ENCODE data around the gene USF2. TPM values are rescaled to one million over a fixed set of nuclear protein-coding genes. Genes with fewer than 3 reads are reported as not detected.

USF2 gene
- total and polyA plus RNA-seq, 2 of the 8 experiments (the other 6 are each of a cell fraction or from before 2014, with no cell fraction given) = 74.1 to 109 TPM

GRCh38 chr19:35328851-35329285 is 60.1 kb downstream of the USF2 start, which contains the start of gene CD22:
TSS of gene CD22 (plus strand) at chr19:35329187. CDS start at chr19:35332041, 2,854 bp downstream.
- Histone ChIP-seq H3K36me3 (ENCODE audit: control insufficient read depth in 2 of 4, insufficient read depth in 4 of 4, low read length in 3 of 4) (no peaks in the 10 kb centered on the region), H3K23me2 (ENCODE audit: low read depth, low read length) (no peaks in the 10 kb centered on the region), H3K18ac (ENCODE audit: extremely low read depth, low read length) (no peak within 1 kb of the TSS; the same call in 1 of the 2 replicates), H2BK120ac (replicated peaks; ENCODE audit: low read depth, low read length) (no peak within 1 kb of the TSS), H3K9ac (replicated peaks in 1 of 4; ENCODE audit: extremely low read depth in 1 of 4, low read depth in 3 of 4, low read length in 3 of 4) (no peak within 1 kb of the TSS), H4K91ac (replicated peaks; ENCODE audit: insufficient read length, low read length) (no peak within 1 kb of the TSS), H2BK20ac (ENCODE audit: low read length) (no peak within 1 kb of the TSS), H4K5ac (ENCODE audit: insufficient read length, low read depth, low read length) (no peak within 1 kb of the TSS), H3K9me3 (ENCODE audit: insufficient read depth in 2 of 2, low read depth in 1 of 2, low read length in 1 of 2) (no peaks in the 10 kb centered on the region), H3K4me1 (replicated peaks in 1 of 4; ENCODE audit: control insufficient read depth in 3 of 4, insufficient read depth in 4 of 4, low read length in 3 of 4) (no peaks in the 10 kb centered on the region; a peak in 1 of 7 replicates), H4K8ac (ENCODE audit: extremely low read depth, insufficient read depth, low read length) (no peak within 1 kb of the TSS), H3K4ac (replicated peaks; ENCODE audit: insufficient read length, low read depth, low read length) (no peak within 1 kb of the TSS), H2BK5ac (ENCODE audit: low read depth, low read length) (no peak within 1 kb of the TSS; the same call in 1 of the 2 replicates), H3K4me2 (ENCODE audit: insufficient read depth in 1 of 2, low read depth in 2 of 2, low read length in 2 of 2) (no peak within 1 kb of the TSS), H2BK12ac (ENCODE audit: low read depth, low read length) (no peak within 1 kb of the TSS), H2BK15ac (ENCODE audit: low read length) (no peak within 1 kb of the TSS), H3K27me3 (replicated peaks in 1 of 4; ENCODE audit: control insufficient read depth in 3 of 4, extremely low read depth in 1 of 4, insufficient read depth in 3 of 4, low read length in 3 of 4) (no peaks in the 10 kb centered on the region), H4K20me1 (replicated peaks in 1 of 2; ENCODE audit: control insufficient read depth in 1 of 2, insufficient read depth in 2 of 2, low read length in 2 of 2) (no peaks in the 10 kb centered on the region), H3K56ac (replicated peaks; ENCODE audit: insufficient read length, low read depth, low read length) (no peak within 1 kb of the TSS), H3K4me3 (ENCODE audit: extremely low read depth in 1 of 4, insufficient read depth in 2 of 4, low read depth in 3 of 4, low read length in 4 of 4) (no peak within 1 kb of the TSS), H3K14ac (ENCODE audit: insufficient read length) (no peak within 1 kb of the TSS), H3K79me2 (ENCODE audit: control insufficient read depth in 1 of 2, insufficient read depth in 2 of 2, low read length in 2 of 2) (no peaks in the 10 kb centered on the region), H2AFZ (ENCODE audit: low read length) (peak within 1 kb of the TSS; percentile 96; the same call in 1 of the 2 replicates), H3K27ac (ENCODE audit: low read depth, low read length) (no peak within 1 kb of the TSS), H2AK5ac (ENCODE audit: low read depth, low read length) (no peak within 1 kb of the TSS), H3K79me1 (ENCODE audit: low read depth, low read length) (no peaks in the 10 kb centered on the region), H3K23ac (ENCODE audit: insufficient read length) (no peak within 1 kb of the TSS)
- ChIA-PET CTCF (ENCODE audit: partially characterized antibody) (interaction anchor here (1.0 to 3.3 kb wide), 7 partner anchors 9 to 167 kb away, joined by 3 to 20 read pairs (median 5); partner anchors contain the start of gene FFAR3), POLR2A (ENCODE audit: partially characterized antibody) (interaction anchor here (1.1 kb wide), 1 partner anchor 169 kb away, joined by 3 read pairs; no protein-coding TSS in a partner anchor)
- FAIRE-seq (no peak), DNase-seq (ENCODE audit: low read depth in 1 of 2, low spot score in 2 of 2) (no peak)
- WGBS, 2 experiments (ENCODE audit: extremely low coverage in 1 of 2, insufficient coverage in 1 of 2, insufficient read length in 1 of 2, insufficient replicate concordance in 2 of 2, low coverage in 1 of 2, low lambda C conversion rate in 2 of 2, missing lambda C conversion rate in 1 of 2) = 82% methylated on average over 12 of the region's 12 CpGs; no CpG with 5 or more reads in 1 of the 2 experiments
- TF ChIP-seq SIX5 (IDR thresholded peaks at IDR 0.05; ENCODE audit: low read depth, low read length) (no peak), HDAC6 (IDR thresholded peaks at IDR 0.05; ENCODE audit: low read depth, low read length) (no peak), RAD21 (IDR thresholded peaks at IDR 0.05 in 1 of 2, conservative IDR thresholded peaks at IDR 0.05 in 1 of 2; ENCODE audit: low read depth in 2 of 2, low read length in 2 of 2) (no peak), GABPA (IDR thresholded peaks at IDR 0.05; ENCODE audit: borderline replicate concordance, insufficient read depth, low read length) (no peak), CREB1 (IDR thresholded peaks at IDR 0.05) (no peak), TAF1 (IDR thresholded peaks at IDR 0.05; ENCODE audit: low read depth, low read length) (no peak), BCL11A (IDR thresholded peaks at IDR 0.05; ENCODE audit: low read depth in 2 of 2, low read length in 2 of 2) (no peak), SP2 (IDR thresholded peaks at IDR 0.05; ENCODE audit: low read length) (no peak), SUZ12 (IDR thresholded peaks at IDR 0.05; ENCODE audit: low read length) (no peak), GTF2F1 (IDR thresholded peaks at IDR 0.05; ENCODE audit: borderline replicate concordance, low read depth, low read length) (no peak), CHD1 (IDR thresholded peaks at IDR 0.05; ENCODE audit: low read depth, low read length) (no peak), SP4 (IDR thresholded peaks at IDR 0.05; ENCODE audit: low read length) (no peak), JUN (IDR thresholded peaks at IDR 0.05; ENCODE audit: low read depth, low read length) (no peak)
- TF ChIP-seq, protein P1, sequence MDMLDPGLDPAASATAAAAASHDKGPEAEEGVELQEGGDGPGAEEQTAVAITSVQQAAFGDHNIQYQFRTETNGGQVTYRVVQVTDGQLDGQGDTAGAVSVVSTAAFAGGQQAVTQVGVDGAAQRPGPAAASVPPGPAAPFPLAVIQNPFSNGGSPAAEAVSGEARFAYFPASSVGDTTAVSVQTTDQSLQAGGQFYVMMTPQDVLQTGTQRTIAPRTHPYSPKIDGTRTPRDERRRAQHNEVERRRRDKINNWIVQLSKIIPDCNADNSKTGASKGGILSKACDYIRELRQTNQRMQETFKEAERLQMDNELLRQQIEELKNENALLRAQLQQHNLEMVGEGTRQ (IDR thresholded peaks at IDR 0.05; ENCODE audit: low read length) = no peak

All from H1 (cell line).